Endodermal cell (in vitro differentiated cells): ENCODE results near the gene BPIFB4. TPM values are rescaled to one million over a fixed set of nuclear protein-coding genes. Genes with fewer than 3 reads are reported as not detected.
"Not testable (repeated sequence)": the region's sequence is repeated elsewhere in the genome, so short reads cannot be mapped to it uniquely, and the experiment has no call there.

Experiments
- DNase-seq: peaks from one replicate; pipeline ENCODE4 v3.0.0-alpha.2; 2017
- H3K27ac ChIP-seq: 2 replicates; pipeline ENCODE4 v1.5.1; 2013; ENCODE audit warnings: mild to moderate bottlenecking, low read depth, low read length, moderate library complexity
- H3K27me3 ChIP-seq: 2 replicates; pipeline ENCODE4 v1.6.1; 2013; ENCODE audit warnings: mild to moderate bottlenecking, low read length, moderate library complexity; ENCODE audit not compliant: insufficient read depth, control insufficient read depth, poor library complexity, severe bottlenecking
- H3K36me3 ChIP-seq: 2 replicates; pipeline ENCODE4 v1.7.0; 2013; ENCODE audit warnings: mild to moderate bottlenecking, low read length, moderate library complexity; ENCODE audit not compliant: control insufficient read depth, insufficient read depth
- H3K4me1 ChIP-seq: one replicate; pipeline ENCODE4 v1.7.0; 2013; ENCODE audit warnings: low read length; ENCODE audit not compliant: control insufficient read depth, insufficient read depth
- H3K4me3 ChIP-seq: 2 replicates; pipeline ENCODE4 v1.5.1; 2013; ENCODE audit warnings: mild to moderate bottlenecking, low read length, moderate library complexity
- H3K9ac ChIP-seq: 2 replicates; pipeline ENCODE4 v1.6.1; 2013; ENCODE audit warnings: mild to moderate bottlenecking, low read length, moderate library complexity; ENCODE audit not compliant: poor library complexity, severe bottlenecking; ENCODE audit errors: extremely low read depth
- H3K9me3 ChIP-seq: 2 replicates; pipeline ENCODE4 v1.6.1; 2013; ENCODE audit warnings: mild to moderate bottlenecking, low read length, moderate library complexity; ENCODE audit not compliant: control insufficient read depth
- H3K27ac Mint-ChIP-seq: 2 replicates; pipeline ENCODE4 v1.8.0; 2020; ENCODE audit warnings: mixed read lengths
- H3K27me3 Mint-ChIP-seq: 2 replicates; pipeline ENCODE4 v1.8.0; 2021; ENCODE audit warnings: mild to moderate bottlenecking, mixed read lengths; ENCODE audit not compliant: insufficient read depth
- H3K36me3 Mint-ChIP-seq: 2 replicates; pipeline ENCODE4 v1.8.0; 2020; ENCODE audit warnings: low read depth, mixed read lengths
- H3K4me1 Mint-ChIP-seq: 2 replicates; pipeline ENCODE4 v1.8.0; 2020; ENCODE audit warnings: mixed read lengths
- H3K4me3 Mint-ChIP-seq: 2 replicates; pipeline ENCODE4 v1.8.0; 2020; ENCODE audit warnings: mild to moderate bottlenecking, moderate library complexity, mixed read lengths
- H3K9me3 Mint-ChIP-seq: 2 replicates; pipeline ENCODE4 v1.8.0; 2020; ENCODE audit warnings: mild to moderate bottlenecking, mixed read lengths
- WGBS, 2 experiments: methylation state at CpG; one replicate each; pipeline versions ENCODE4 v1.1.5 to v1.1.7; 2013; ENCODE audit warnings: missing lambda C conversion rate in 2 of 2, mixed read lengths in 1 of 2; ENCODE audit not compliant: insufficient coverage in 1 of 2, insufficient read length in 1 of 2; 5-methylcytosine and 5-hydroxymethylcytosine counted together
- total RNA-seq, 2 donors: library from RNA; stranded (reverse); fragmentation: NEBNext Ultra II Directional in 1 of 2; extraction: Animal tissue kit (Norgen Biotek cat#: 25700) in 1 of 2; gene quantifications; 2 replicates in 1 of 2; 3 replicates in 1 of 2; pipeline ENCODE4 v1.2.1, GENCODE V29; 2021
- TF ChIP-seq, protein P1 (sequence below): fragments of 200-600 bp; sonication (generic); conservative IDR thresholded peaks from 2 replicates; pipeline ENCODE4 v1.5.0; 2021; ENCODE audit warnings: antibody characterized with exemption, mild to moderate bottlenecking

Gene BPIFB4
- total RNA-seq, 2 donors from 2014 or later: 0.22 TPM; not detected in 1

DNA sequence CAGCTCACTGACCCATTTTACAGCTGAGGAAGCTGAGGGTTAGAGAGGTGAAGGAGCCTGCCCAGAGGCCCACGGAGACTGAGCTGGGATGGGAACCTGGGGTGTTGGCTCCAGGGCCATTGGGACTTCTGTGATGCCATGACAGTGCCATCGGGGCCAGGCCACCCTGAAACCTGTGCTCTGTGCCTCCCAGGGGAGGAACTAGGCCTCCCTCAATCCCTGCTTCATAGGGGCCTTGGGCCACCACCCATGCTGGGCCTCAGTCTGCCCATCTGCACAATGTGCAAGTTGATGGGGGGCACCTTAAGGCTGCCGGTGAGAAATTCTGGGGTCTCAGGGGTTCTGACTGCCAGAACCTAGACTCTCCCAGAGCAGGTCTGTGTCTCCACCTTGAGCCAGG lies 24.9 kb downstream of the BPIFB4 start:
- Histone ChIP-seq H3K4me3 (no peak overlapping the region), H3K9ac (no peak overlapping the region), H3K27me3 (no peaks in the 10 kb centered on the region), H3K27ac (no peak overlapping the region), H3K36me3 (no peaks in the 10 kb centered on the region), H3K4me1 (peaks cover 5% of the 10 kb centered on the region), H3K9me3 (no peaks in the 10 kb centered on the region)
- DNase-seq: no peak
- Mint-ChIP-seq H3K27me3 (no peaks in the 10 kb centered on the region), H3K27ac (no peak overlapping the region), H3K4me1 (peaks cover 11% of the 10 kb centered on the region), H3K4me3 (no peak overlapping the region), H3K36me3 (no peaks in the 10 kb centered on the region), H3K9me3 (no peaks in the 10 kb centered on the region)
- TF ChIP-seq, protein P1, sequence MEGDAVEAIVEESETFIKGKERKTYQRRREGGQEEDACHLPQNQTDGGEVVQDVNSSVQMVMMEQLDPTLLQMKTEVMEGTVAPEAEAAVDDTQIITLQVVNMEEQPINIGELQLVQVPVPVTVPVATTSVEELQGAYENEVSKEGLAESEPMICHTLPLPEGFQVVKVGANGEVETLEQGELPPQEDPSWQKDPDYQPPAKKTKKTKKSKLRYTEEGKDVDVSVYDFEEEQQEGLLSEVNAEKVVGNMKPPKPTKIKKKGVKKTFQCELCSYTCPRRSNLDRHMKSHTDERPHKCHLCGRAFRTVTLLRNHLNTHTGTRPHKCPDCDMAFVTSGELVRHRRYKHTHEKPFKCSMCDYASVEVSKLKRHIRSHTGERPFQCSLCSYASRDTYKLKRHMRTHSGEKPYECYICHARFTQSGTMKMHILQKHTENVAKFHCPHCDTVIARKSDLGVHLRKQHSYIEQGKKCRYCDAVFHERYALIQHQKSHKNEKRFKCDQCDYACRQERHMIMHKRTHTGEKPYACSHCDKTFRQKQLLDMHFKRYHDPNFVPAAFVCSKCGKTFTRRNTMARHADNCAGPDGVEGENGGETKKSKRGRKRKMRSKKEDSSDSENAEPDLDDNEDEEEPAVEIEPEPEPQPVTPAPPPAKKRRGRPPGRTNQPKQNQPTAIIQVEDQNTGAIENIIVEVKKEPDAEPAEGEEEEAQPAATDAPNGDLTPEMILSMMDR: no peak
- WGBS, 2 experiments: 78 to 90% methylated on average over 1 to 3 of the region's 3 CpGs

DNA sequence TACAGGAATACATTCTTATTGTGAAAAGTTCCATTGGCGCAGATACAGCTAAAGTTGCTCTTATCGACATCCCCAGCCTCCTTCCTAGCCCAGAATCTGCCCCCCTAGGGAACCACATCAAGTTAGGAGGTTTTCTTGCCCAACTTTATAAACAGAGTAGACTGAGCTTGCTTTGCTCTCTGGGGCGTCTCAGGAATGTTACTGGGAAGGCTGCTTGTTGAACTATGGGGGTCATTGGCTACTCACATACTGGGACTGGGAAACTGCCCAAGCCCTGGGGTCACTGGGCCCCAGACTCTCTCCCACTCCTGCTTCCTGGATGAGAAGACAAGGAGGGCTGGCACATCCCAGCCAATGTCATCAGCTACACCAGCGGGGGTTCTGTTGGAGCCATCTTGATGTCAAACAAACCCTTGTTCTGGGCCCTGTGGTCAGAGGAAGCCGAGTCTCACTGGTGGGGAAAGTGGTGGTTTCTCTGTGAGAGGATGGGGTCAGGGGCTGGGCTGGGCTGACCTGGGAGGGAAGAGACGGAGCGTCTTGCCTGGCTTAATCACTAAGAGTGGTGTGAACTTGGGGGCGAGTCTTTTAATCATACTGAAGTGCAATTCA lies 26.0 kb downstream of the BPIFB4 start:
- Histone ChIP-seq H3K27me3 (no peaks in the 10 kb centered on the region), H3K9ac (no peak overlapping the region), H3K4me3 (no peak overlapping the region), H3K36me3 (no peaks in the 10 kb centered on the region), H3K9me3 (no peaks in the 10 kb centered on the region), H3K27ac (no peak overlapping the region), H3K4me1 (peaks cover 5% of the 10 kb centered on the region)
- WGBS, 2 experiments: 84 to 92% methylated on average over 4 to 8 of the region's 8 CpGs
- H3K27ac Mint-ChIP-seq: peak overlapping the region; percentile 6
- DNase-seq: no peak
- H3K36me3 Mint-ChIP-seq: no peaks in the 10 kb centered on the region
- H3K9me3 Mint-ChIP-seq: no peaks in the 10 kb centered on the region
- no peak overlapping the region for H3K4me3 Mint-ChIP-seq
- TF ChIP-seq, protein P1: no peak
- H3K27me3 Mint-ChIP-seq: no peaks in the 10 kb centered on the region
- H3K4me1 Mint-ChIP-seq: peaks cover 11% of the 10 kb centered on the region

DNA sequence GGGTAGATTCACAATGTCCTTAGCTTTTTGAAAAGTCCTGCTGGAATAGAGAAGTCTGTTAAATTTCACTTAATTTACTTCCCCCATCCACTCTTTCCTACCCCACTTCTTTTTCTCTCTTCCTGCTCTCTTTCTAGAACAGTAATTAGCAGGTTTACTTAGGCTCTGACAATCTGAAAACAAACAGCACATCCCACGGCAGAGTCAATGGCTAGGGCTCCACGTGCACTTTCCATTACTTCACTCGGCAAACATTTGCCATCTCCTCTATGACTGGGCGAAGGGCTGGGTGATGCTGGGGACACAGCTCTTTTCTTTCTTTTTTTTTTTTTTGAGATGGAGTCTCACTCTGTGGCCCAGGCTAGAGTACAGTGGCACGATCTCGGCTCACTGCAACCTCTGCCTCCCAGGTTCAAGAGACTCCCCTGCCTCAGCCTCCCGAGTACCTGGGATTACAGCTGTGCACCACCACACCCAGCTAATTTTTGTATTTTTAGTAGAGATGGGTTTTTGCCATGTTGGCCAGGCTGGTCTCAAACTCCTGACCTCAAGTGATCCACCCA lies 26.7 kb downstream of the BPIFB4 start:
- H3K27ac ChIP-seq, H3K27me3 Mint-ChIP-seq, H3K4me3 ChIP-seq, H3K36me3 ChIP-seq, H3K27me3 ChIP-seq, H3K4me3 Mint-ChIP-seq, H3K9me3 ChIP-seq, H3K36me3 Mint-ChIP-seq, H3K4me1 ChIP-seq, H3K9me3 Mint-ChIP-seq, H3K9ac ChIP-seq, DNase-seq: not testable (repeated sequence)
- peak overlapping the region; percentile 6 for H3K27ac Mint-ChIP-seq
- 71 to 100% methylated on average over 2 to 6 of the region's 7 CpGs for WGBS, 2 experiments
- H3K4me1 Mint-ChIP-seq: peaks cover 11% of the 10 kb centered on the region
